ENCODE measurements around the gene MICALL2. TPM values are rescaled to one million over a fixed set of nuclear protein-coding genes. Genes with fewer than 3 reads are reported as not detected.

MICALL2 gene
- total and polyA plus RNA-seq, 4 donors, result 41.7 to 346 (median 64.0) TPM

DNA sequence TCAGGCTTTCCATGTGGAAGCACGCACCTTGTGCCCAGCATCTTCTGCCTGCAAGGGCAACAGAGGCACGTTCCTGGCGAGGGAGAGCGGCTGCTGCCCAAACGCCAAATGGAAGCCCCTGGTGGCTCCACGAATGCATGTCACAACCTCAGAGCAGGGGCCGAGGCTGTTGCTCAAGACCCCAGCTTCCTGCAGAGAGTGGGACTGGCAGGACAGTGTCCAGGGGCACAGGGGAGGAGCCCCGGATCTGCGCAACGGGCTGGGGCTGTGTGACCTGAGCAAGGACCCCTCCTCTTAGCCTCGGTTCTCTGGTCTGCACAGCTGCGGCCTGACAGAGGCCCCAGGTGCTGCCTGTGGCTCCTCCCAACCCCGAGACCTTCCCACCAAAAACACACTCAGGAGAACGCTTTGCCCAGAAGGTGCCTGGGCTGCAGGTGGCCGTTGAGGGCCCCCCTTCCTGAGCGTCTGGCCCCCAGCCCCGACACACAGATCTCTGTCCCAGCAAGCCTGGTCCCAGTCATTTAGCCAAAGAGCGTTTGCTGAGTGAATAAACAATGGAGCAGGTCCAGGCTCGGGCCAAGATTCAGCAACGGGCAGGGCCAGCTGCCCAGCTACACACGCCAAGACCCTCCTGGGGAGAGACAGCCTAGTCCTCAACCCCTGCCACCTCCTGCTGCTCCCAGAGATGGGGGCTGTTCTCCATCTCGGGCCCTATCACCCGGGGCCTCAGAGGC is 1.2 kb downstream of the MICALL2 start:
- Histone ChIP-seq H3K27me3 (ENCODE audit: control insufficient read depth in 1 of 2, insufficient read depth in 2 of 2, low read length in 1 of 2) (no peaks in the 10 kb centered on the region), H3K9me3 (ENCODE audit: control insufficient read depth, low read length) (no peaks in the 10 kb centered on the region), H3K27ac (ENCODE audit: low read depth in 1 of 2, low read length in 2 of 2) (peak overlapping the region in 1 of 2 donors; percentile 14), H3K4me3 (ENCODE audit: low read length in 2 of 2) (peak overlapping the region; percentile 42 to 48), H3K36me3 (ENCODE audit: control insufficient read depth in 1 of 2, insufficient read depth in 2 of 2, low read length in 1 of 2) (no peaks in the 10 kb centered on the region), H3K4me1 (ENCODE audit: control insufficient read depth in 1 of 2, insufficient read depth in 2 of 2, low read length in 2 of 2) (no peaks in the 10 kb centered on the region)
- no peak for ATAC-seq (ENCODE audit: low FRiP score)
- no peak for DNase-seq
- 27% methylated on average over 23 of the region's 23 CpGs for WGBS, 2 donors
- intact Hi-C loops (cut with DNase I), result loop anchor here in 1 of 2 donors (2.0 kb wide), 1 partner anchor 81 kb away; no protein-coding TSS in a partner anchor

DNA sequence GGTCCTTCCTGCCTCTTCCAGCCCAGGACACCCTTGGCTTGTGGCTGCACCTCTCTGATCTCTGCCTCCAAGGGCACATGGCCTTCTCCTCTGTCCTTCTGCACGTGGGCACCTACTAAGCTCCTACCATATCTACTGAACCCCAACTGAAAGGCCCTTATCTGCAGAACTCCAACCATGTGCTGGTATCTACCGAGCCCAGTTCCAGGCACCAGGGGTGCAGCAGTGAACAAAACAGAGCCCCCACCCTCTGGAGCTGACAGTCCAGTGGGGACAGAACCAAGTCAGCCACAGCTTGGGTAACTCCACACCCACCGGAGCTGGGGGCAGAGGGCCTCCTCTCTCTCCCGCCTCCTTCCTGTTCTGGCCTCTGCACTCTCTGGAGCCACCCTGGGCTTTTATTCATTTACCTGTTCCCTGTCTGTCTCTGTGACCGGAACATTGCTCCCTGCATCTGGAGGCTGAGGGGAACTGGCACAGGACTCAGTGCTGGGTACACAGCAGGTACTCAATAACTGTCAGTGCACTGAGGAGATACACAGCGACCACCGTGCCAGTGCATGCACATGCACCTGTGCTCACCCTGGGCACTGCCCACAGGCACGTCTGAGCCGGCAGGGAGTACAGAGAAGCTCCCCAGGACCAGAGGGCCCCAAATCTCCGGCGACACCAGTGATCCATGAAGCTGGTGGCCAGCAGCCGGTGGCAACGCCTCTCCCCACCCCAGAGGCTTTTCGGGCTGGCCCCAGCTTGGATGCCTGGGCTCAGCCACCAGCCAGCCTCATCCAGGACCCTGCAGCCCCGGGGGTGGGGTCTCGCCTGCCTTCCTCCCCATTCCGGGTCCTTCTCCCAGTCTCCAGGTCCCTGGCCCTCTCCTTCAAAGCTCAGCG is 2.0 kb downstream of the MICALL2 start:
- Histone ChIP-seq H3K36me3 (ENCODE audit: control insufficient read depth in 1 of 2, insufficient read depth in 2 of 2, low read length in 1 of 2) (no peaks in the 10 kb centered on the region), H3K27ac (ENCODE audit: low read depth in 1 of 2, low read length in 2 of 2) (no peak overlapping the region), H3K4me3 (ENCODE audit: low read length in 2 of 2) (no peak overlapping the region), H3K27me3 (ENCODE audit: control insufficient read depth in 1 of 2, insufficient read depth in 2 of 2, low read length in 1 of 2) (no peaks in the 10 kb centered on the region), H3K9me3 (ENCODE audit: control insufficient read depth, low read length) (no peaks in the 10 kb centered on the region), H3K4me1 (ENCODE audit: control insufficient read depth in 1 of 2, insufficient read depth in 2 of 2, low read length in 2 of 2) (no peaks in the 10 kb centered on the region)
- no peak for ATAC-seq (ENCODE audit: low FRiP score)
- DNase-seq, result no peak
- intact Hi-C loops (cut with DNase I), result no loop called here
- 70 to 73% methylated on average over 18 of the region's 18 CpGs for WGBS, 2 donors

DNA sequence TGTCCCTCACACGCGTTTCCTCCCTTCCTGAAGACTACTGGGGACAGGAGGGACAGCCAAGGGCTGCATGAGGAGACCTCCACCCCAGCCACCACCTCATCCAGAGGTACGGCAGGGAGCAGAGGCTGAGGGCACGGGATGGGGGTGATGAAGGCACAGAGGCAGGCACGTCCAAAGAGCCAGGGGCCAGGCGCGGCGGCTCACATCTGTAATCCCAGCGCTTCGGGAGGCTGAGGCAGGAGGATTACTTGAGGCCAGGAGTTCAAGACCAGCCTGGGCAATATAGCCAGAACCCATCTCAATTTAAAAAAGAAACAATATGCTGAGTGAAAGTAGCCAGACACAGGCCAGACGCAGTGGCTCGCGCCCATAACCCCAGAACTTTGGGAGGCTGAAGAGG is 3.3 kb downstream of the MICALL2 start:
- no peaks in the 10 kb centered on the region for H3K27me3 ChIP-seq (ENCODE audit: control insufficient read depth in 1 of 2, insufficient read depth in 2 of 2, low read length in 1 of 2)
- 93 to 97% methylated on average over 13 of the region's 13 CpGs for WGBS, 2 donors
- no peaks in the 10 kb centered on the region for H3K9me3 ChIP-seq (ENCODE audit: control insufficient read depth, low read length)
- intact Hi-C loops (cut with DNase I), result no loop called here
- DNase-seq (no peak), ATAC-seq (ENCODE audit: low FRiP score) (no peak)
- no peaks in the 10 kb centered on the region for H3K4me1 ChIP-seq (ENCODE audit: control insufficient read depth in 1 of 2, insufficient read depth in 2 of 2, low read length in 2 of 2)
- H3K36me3 ChIP-seq (ENCODE audit: control insufficient read depth in 1 of 2, insufficient read depth in 2 of 2, low read length in 1 of 2), result no peaks in the 10 kb centered on the region
- H3K27ac ChIP-seq (ENCODE audit: low read depth in 1 of 2, low read length in 2 of 2), result no peak overlapping the region
- H3K4me3 ChIP-seq (ENCODE audit: low read length in 2 of 2), result no peak overlapping the region

DNA sequence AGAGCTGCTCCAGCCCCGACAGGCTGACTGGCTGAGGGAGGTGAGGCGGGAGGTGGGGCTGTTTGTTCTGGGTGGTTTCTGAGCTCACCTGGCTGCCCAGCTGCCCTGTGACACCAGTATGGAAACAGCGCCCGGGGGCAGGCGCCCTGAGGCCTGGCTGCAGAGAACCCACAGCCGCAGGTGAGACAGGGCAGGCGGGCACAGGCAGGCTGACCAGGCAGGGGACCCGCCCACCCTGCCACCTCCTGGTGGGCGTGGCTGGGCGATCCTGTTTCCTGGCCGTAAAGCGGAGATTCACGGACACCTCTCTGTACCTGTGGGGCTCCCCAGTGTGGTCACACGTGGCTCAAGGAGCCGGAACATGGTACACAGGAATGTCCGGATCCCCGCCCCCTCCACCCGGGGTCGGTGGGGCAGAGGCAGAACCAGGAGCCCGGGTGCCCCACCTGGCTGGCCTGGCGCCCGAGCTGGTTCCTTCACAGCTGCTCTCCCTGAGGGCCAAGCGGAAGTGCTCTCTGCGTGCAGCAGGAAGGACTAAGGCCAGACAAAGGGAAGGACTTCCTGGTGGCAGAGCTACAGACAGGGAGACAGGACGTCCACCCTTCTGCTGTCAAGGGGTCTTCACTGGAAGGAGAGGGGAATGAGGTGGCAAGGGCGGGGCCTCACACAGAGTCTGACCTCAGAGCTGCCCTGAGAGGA is 3.9 kb downstream of the MICALL2 start:
- Histone ChIP-seq H3K4me3 (ENCODE audit: low read length in 2 of 2) (no peak overlapping the region), H3K4me1 (ENCODE audit: control insufficient read depth in 1 of 2, insufficient read depth in 2 of 2, low read length in 2 of 2) (no peaks in the 10 kb centered on the region), H3K36me3 (ENCODE audit: control insufficient read depth in 1 of 2, insufficient read depth in 2 of 2, low read length in 1 of 2) (no peaks in the 10 kb centered on the region), H3K27me3 (ENCODE audit: control insufficient read depth in 1 of 2, insufficient read depth in 2 of 2, low read length in 1 of 2) (no peaks in the 10 kb centered on the region), H3K27ac (ENCODE audit: low read depth in 1 of 2, low read length in 2 of 2) (no peak overlapping the region), H3K9me3 (ENCODE audit: control insufficient read depth, low read length) (no peaks in the 10 kb centered on the region)
- 85% methylated on average over 26 of the region's 26 CpGs for WGBS, 2 donors
- DNase-seq, result no peak
- no peak for ATAC-seq (ENCODE audit: low FRiP score)
- intact Hi-C loops (cut with DNase I), result no loop called here

DNA sequence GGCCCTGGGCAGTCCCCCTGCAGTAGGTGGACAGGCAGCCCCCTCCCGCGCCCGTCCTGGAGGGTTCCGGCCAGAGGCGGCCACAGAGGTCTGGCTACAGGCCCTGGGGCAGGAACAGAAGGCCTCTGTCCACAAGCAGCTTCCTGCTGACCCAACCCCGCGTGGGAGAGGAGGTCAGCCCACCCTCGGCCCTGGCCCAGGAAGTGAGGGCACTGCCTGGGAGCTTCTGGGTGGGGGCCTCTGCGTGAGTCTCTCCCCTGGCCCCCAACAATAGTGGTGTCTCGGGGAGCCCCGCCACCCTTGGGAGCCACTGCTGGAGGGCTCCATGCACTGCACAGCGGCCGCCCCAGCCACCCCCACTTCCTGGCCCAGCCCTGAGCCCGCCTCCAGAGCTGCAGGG is 4.7 kb downstream of the MICALL2 start:
- Histone ChIP-seq H3K4me1 (ENCODE audit: control insufficient read depth in 1 of 2, insufficient read depth in 2 of 2, low read length in 2 of 2) (no peaks in the 10 kb centered on the region), H3K4me3 (ENCODE audit: low read length in 2 of 2) (no peak overlapping the region), H3K27me3 (ENCODE audit: control insufficient read depth in 1 of 2, insufficient read depth in 2 of 2, low read length in 1 of 2) (no peaks in the 10 kb centered on the region), H3K27ac (ENCODE audit: low read depth in 1 of 2, low read length in 2 of 2) (no peak overlapping the region), H3K9me3 (ENCODE audit: control insufficient read depth, low read length) (no peaks in the 10 kb centered on the region), H3K36me3 (ENCODE audit: control insufficient read depth in 1 of 2, insufficient read depth in 2 of 2, low read length in 1 of 2) (no peaks in the 10 kb centered on the region)
- ATAC-seq (ENCODE audit: low FRiP score) (no peak), DNase-seq (no peak)
- 78 to 79% methylated on average over 14 of the region's 14 CpGs for WGBS, 2 donors
- intact Hi-C loops (cut with DNase I), result no loop called here

DNA sequence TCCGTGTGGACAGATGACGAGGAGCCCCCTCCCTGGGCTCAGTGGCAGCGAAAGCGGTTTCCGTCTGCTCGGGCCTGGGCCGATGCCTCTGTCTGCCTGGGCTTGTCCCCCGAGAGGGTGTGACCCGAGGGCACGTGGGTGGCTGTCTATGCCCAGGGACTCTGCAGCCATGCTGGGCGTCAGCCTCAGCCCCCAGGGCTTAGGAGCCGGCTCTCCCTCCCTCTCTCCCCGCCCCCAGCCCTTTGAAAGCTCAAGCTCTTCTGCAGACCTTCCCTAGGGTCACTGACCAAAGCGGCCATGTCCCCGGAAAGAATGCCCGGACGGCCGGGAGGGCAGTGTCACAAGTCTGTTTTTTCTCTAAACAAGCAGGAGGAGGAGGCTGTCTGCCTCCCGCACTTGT is 7.1 kb downstream of the MICALL2 start:
- Histone ChIP-seq H3K9me3 (ENCODE audit: control insufficient read depth, low read length) (no peaks in the 10 kb centered on the region), H3K36me3 (ENCODE audit: control insufficient read depth in 1 of 2, insufficient read depth in 2 of 2, low read length in 1 of 2) (no peaks in the 10 kb centered on the region), H3K4me3 (ENCODE audit: low read length in 2 of 2) (no peak overlapping the region), H3K4me1 (ENCODE audit: control insufficient read depth in 1 of 2, insufficient read depth in 2 of 2, low read length in 2 of 2) (no peaks in the 10 kb centered on the region), H3K27me3 (ENCODE audit: control insufficient read depth in 1 of 2, insufficient read depth in 2 of 2, low read length in 1 of 2) (no peaks in the 10 kb centered on the region), H3K27ac (ENCODE audit: low read depth in 1 of 2, low read length in 2 of 2) (no peak overlapping the region)
- intact Hi-C loops (cut with DNase I), result no loop called here
- WGBS, 2 donors, result 59 to 64% methylated on average over 15 to 19 of the region's 19 CpGs
- no peak for DNase-seq
- ATAC-seq (ENCODE audit: low FRiP score), result no peak

DNA sequence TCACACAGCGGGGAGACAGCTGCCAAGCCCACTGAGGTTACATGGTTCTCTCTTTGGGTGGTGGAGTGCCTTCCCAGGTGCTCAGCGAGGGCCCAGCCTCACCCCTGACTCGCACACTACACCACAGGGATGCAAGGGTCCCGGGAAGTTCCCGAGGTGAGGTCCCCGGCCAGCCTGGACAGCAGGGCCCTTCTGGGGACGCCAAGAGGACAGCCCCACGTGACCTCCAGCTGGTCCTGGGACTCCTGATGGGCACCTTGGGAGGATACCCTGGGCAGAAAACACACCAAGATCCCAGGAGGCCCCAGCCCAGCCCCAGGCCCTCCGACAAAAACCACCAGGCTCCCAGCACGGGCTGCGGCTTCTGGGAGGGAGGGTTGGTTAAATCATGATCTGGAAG is 8.3 kb downstream of the MICALL2 start:
- H3K36me3 ChIP-seq (ENCODE audit: control insufficient read depth in 1 of 2, insufficient read depth in 2 of 2, low read length in 1 of 2), result no peaks in the 10 kb centered on the region
- DNase-seq, result no peak
- H3K4me1 ChIP-seq (ENCODE audit: control insufficient read depth in 1 of 2, insufficient read depth in 2 of 2, low read length in 2 of 2), result no peaks in the 10 kb centered on the region
- intact Hi-C loops (cut with DNase I), result no loop called here
- ATAC-seq (ENCODE audit: low FRiP score), result no peak
- H3K4me3 ChIP-seq (ENCODE audit: low read length in 2 of 2), result no peak overlapping the region
- no peaks in the 10 kb centered on the region for H3K27me3 ChIP-seq (ENCODE audit: control insufficient read depth in 1 of 2, insufficient read depth in 2 of 2, low read length in 1 of 2)
- H3K27ac ChIP-seq (ENCODE audit: low read depth in 1 of 2, low read length in 2 of 2), result no peak overlapping the region
- 90 to 92% methylated on average over 11 of the region's 11 CpGs for WGBS, 2 donors
- no peaks in the 10 kb centered on the region for H3K9me3 ChIP-seq (ENCODE audit: control insufficient read depth, low read length)

DNA sequence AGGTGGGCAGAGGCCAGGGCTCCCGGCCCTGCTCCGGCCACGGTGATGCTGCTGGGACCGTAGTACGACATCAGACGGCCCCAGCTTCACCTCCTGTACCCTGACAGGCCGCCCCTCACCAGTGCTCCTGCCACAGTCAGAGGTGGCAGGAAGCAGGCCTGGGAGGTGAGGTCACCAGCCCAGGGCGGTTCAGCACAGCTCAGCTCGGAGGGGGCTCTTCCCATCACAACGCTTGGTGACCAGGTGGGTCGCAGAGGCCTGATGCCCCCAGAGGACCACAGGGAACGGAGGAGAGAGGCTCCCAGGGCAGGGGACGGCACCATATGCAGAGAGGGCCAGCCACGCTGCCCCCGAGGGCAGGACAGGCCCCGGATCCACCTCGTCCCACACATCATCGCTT is 8.8 kb downstream of the MICALL2 start:
- WGBS, 2 donors, result 87 to 88% methylated on average over 18 of the region's 18 CpGs
- Histone ChIP-seq H3K27ac (ENCODE audit: low read depth in 1 of 2, low read length in 2 of 2) (no peak overlapping the region), H3K36me3 (ENCODE audit: control insufficient read depth in 1 of 2, insufficient read depth in 2 of 2, low read length in 1 of 2) (no peaks in the 10 kb centered on the region), H3K27me3 (ENCODE audit: control insufficient read depth in 1 of 2, insufficient read depth in 2 of 2, low read length in 1 of 2) (no peaks in the 10 kb centered on the region), H3K4me1 (ENCODE audit: control insufficient read depth in 1 of 2, insufficient read depth in 2 of 2, low read length in 2 of 2) (no peaks in the 10 kb centered on the region), H3K4me3 (ENCODE audit: low read length in 2 of 2) (no peak overlapping the region), H3K9me3 (ENCODE audit: control insufficient read depth, low read length) (no peaks in the 10 kb centered on the region)
- ATAC-seq (ENCODE audit: low FRiP score) (no peak), DNase-seq (no peak)
- intact Hi-C loops (cut with DNase I), result no loop called here
